GM18867 (cell line): ENCODE measurements around the gene FN3K.
A peak's percentile ranks its signal among the peaks of the same experiment; 100 is the strongest.

Source experiments
- ATAC-seq: cut with Tn5 transposase; IDR thresholded peaks from one replicate; pipeline ENCODE4 v1.9.1; 2021; ENCODE audit warnings: mild to moderate bottlenecking, moderate library complexity; ENCODE audit not compliant: unreplicated experiment

The FN3K gene

DNA sequence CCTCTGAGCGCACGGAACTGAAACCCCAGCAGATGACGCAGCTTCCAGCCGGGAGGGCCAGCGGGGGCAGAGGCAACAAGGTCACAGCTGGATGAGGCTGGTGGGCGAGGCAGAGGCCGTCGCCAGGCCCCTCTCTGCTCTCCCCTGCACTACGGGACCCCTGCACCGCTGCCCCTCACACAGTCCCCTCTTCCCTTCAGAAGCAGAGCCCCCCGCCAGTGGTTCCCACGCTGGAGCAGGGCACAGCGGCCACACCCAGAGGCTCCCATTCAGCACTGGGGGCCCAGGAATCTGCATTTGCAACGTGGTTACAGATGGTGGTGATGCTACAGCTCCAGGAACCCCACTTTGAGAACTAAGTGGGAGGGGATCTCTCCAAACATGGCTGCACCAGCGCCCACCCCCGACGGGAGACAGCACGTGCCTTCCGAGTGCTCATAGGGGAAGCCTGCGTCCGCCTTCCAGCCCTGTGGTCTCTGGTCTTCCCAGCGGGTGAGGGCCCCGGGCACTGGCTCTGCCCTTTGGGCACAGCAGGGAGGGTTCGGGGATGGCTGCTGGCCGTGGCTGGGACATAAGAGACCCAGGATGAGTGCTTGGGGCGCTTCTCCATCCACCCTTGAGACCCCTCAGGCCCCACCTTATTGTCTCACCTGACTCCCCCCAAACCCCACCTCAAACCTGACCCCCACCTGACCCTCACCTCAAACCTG lies 32.2 kb upstream of the FN3K start:
- no peak for ATAC-seq

- ATAC-seq: no peak
Observed at GRCh38 chr17:82703935-82704865, 31.2 kb upstream of the FN3K start.

GRCh38 chr17:82704886-82705285 lies 30.5 kb upstream of the FN3K start:
- ATAC-seq: no peak

DNA sequence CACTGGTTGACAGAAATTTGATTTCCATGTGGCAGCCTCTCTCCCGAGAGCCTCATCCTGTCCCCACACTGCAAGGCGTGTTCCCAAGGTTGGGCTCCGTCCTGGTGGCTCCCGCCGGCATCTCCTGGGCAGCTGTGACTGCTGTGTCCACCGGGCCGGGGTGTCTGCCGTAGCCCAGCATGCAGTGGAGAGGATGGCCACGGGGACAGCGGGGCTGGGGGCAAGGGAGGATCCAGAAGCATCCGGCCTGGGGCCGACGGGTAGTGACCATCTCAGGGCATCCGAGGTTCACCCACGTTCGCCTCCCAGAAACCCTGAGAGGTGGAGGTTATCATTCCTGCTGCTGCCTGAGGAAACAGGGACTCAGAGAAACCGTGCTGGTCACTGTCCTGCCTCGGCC lies 29.7 kb upstream of the FN3K start:
- ATAC-seq: no peak

GRCh38 chr17:82709024-82709675 lies 26.3 kb upstream of the FN3K start:
- ATAC-seq: no peak

DNA sequence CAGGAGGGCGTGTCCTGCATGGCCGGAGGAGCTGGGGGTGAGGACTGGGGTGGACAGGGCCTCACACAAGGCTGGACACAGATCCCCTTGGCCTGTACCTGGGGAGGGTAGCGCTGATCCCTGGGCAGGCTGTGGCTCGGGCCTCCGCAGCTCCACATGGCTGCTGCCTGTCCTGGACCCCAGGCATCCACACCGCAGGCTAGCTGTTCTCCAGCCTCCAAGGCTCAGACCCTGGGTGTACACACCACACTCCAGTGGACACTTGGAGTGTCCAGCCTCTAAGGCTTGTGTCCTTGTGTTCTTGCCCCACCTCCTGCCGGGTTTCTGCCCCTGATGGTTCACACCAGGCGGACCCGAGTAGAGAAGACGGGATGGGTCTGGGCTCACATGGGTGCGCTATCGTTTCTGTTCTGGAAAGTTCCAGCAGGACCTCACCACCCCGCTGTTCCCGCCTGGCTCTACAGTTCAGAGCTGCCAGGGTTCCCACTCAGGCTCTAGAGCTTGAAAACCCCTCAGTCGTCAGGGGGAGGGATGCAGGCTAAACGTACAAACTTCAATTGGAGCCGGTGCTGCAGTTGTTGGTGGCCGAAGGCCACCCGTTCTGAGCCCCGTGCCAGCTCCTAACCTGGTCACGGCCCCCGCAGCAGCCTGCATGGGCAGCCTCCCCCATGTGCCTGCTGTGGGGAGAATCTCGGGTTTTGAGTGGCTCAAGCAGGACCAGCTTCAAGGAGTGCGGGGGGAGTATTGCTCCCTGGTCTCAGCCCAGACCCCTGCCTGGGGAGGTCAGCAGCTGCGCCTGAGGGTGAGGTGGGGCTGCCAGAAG lies 25.5 kb upstream of the FN3K start:
- ATAC-seq: no peak

- ATAC-seq: no peak
Observed at GRCh38 chr17:82710499-82711232, 24.7 kb upstream of the FN3K start.

DNA sequence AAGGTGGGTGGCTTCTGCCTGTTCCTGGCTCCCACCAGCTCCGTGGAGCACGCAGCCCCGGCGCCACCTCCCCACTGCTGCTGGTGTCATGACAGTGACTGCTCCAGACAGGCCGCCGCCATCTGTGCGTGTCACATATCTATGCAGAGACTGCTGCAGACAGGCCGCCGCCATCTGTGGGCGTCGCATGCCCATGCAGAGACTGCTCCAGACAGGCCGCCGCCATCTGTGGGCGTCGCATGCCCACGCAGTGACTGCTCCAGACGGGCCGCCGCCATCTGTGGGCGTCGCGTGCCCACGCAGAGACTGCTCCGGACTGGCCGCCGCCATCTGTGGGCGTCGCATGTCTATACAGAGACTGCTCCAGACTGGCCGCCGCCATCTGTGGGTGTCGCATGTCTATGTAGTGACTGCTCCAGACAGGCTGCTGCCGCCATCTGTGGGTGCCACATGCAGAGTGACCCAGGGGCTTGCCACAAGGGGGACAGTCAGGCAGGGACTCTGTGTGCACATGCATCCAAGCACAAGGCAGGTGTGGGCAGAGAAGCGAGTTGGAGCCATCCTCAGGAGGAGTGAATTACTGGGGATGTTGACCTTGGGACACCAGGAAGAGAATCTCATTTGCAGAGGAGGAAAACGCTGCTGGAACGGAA lies 22.2 kb upstream of the FN3K start:
- ATAC-seq: no peak

DNA sequence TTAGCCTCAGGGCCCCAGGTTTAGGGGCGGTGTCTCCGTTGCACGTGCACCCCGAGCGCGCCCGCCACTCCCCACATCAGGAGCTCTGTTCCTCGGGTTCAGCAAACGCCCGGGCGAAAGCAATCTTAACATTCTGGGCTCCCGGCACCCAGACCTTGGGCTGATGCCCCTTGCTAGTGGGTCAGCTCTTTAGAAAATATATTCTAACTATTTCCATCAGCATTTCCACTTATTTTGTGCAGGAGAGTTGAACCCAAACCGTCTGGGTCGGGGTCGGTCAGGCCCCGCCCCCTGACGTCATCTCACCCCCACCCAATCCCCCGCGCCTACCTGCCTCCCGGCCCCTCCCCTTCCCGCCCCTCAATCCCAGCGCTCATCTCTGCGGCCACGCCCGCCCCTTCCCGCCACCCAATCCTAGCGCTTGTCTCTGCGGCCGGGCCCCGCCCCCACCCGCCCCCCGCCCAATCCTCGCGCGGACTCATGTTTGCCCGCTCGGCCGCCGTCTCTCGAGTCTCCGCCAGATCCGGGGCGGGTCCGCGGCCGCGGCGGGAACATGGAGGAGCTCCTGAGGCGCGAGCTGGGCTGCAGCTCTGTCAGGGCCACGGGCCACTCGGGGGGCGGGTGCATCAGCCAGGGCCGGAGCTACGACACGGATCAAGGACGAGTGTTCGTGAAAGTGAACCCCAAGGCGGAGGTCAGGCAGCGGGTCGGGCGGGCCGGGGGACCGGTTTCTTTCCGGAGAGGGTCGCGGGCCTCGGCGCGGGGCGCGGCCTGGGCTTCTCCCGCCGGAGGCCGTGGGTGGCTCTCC lies 19.0 kb upstream of the FN3K start, which contains the start of gene FN3KRP:
FN3KRP (plus strand) TSS at position 504 of the 808 bp plus-strand sequence; CDS start at position 554, 50 bp downstream.
- peak; percentile 68 for ATAC-seq

DNA sequence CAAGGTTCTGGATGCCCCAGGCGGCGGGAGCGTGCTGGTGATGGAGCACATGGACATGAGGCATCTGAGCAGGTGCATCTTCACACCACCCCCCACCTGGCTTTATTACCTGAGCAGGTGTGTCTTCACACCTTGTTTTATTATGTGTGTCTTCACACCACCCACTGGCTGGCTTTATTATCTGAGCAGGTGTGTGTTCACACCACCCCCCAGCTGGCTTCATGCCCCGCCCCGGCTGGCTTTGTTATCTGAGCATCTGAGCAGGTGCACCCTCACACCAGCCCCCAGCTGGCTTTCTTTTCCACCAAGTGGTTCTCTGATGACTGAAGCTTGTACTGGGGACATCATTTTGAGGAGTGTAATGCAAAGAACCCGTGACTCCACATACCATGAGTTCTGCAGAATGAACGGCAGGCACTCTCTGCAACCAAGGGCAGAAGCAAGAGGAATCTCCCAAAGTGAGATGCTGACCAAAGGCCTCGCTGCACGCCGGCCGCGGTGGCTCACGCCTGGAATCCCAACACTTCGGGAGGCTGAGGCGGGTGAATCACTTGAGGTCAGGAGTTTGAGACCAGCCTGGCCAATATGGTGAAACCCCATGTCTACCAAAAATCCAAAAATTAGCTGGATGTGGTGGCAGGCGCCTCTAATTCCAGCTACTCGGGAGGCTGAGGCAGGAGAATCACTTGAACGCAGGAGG lies 16.3 kb upstream of the FN3K start:
- no peak for ATAC-seq

GRCh38 chr17:82720204-82720603 lies 15.2 kb upstream of the FN3K start:
- ATAC-seq: no peak

GRCh38 chr17:82722341-82723013 lies 12.9 kb upstream of the FN3K start:
- no peak for ATAC-seq

- ATAC-seq: no peak
Observed at GRCh38 chr17:82723169-82723807, 12.1 kb upstream of the FN3K start.

GRCh38 chr17:82726427-82726826 lies 9.0 kb upstream of the FN3K start:
- no peak for ATAC-seq

DNA sequence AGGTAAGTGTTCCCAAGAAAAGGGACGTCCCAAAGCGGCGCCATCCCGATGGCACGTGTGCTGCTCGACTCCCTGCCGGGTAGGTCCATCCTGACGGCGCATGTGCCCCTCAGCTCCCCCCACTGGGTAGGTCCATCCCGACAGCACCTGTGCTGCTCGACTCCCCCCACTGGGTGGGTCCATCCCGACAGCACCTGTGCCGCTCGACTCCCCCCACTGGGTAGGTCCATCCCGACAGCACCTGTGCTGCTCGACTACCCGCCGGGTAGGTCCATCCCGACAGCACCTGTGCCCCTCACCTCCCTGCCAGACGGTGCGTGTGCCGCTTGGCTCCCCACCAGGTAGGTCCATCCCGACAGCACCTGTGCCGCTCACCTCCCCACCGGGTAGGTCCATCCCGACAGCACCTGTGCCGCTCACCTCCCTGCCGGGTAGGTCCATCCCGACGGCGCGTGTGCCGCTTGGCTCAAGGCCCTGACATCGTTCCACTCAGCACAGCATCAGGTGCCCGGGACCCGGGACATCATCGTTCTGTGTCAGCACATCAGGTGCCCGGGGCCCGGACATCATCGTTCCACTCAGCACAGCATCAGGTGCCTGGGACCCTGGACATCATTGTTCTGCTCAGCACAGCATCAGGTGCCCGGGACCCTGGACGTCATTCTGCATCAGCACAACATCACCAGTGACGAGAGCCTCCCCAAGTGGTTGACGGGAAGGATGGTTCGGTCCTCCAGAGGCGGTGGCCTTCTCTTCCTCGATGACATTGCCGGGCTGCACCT lies 5.7 kb upstream of the FN3K start:
- no peak for ATAC-seq

- no peak for ATAC-seq
Observed at GRCh38 chr17:82732118-82732743, 3.2 kb upstream of the FN3K start.
